Body of pancreas (tissue), 4 donors: ENCODE measurements around the gene ERC1. TPM values are rescaled to one million over a fixed set of nuclear protein-coding genes. Genes with fewer than 3 reads are reported as not detected.

Source experiments
- ATAC-seq: fragments of 150-250 bp; one replicate; pipeline ENCODE4 v1.9.1; 2016
- DNase-seq, 4 donors: peaks; one replicate each; pipeline ENCODE4 v3.0.0-alpha.2; 2019
- H3K27ac ChIP-seq, 4 donors: fragments of 200-600 bp; sonication (generic); 1 replicate in 3 of 4; 2 replicates in 1 of 4; pipeline versions ENCODE4 v1.5.1 to v1.6.1; 2016 to 2019; ENCODE audit warnings: mild to moderate bottlenecking in 1 of 4, mixed read lengths in 1 of 4, moderate library complexity in 1 of 4
- H3K27me3 ChIP-seq, 2 donors: fragments of 200-600 bp; sonication (generic); one replicate each; pipeline ENCODE4 v1.6.0; 2016; ENCODE audit warnings: mild to moderate bottlenecking in 1 of 2
- H3K36me3 ChIP-seq, 2 donors: fragments of 200-600 bp; sonication (generic); replicated peaks in 1 of 2; 2 replicates each; pipeline ENCODE4 v1.5.1; 2016; ENCODE audit warnings: low read depth in 2 of 2; ENCODE audit not compliant: insufficient read depth in 1 of 2
- H3K4me1 ChIP-seq: fragments of 200-600 bp; sonication (generic); one replicate; pipeline ENCODE4 v1.6.0; 2016
- H3K4me3 ChIP-seq, 2 donors: fragments of 200-600 bp; sonication (generic); 1 replicate in 1 of 2; 2 replicates in 1 of 2; pipeline ENCODE4 v1.5.1; 2016 to 2019
- H3K9me3 ChIP-seq, 3 donors: fragments of 200-600 bp; sonication (generic); 1 replicate in 2 of 3; 2 replicates in 1 of 3; pipeline ENCODE4 v1.5.1; 2016
- POLR2A ChIP-seq, 3 donors: fragments of 450-650 bp; IDR thresholded peaks; one replicate each; pipeline ENCODE4 v1.6.1; 2016; ENCODE audit warnings: antibody characterized with exemption in 3 of 3, mild to moderate bottlenecking in 2 of 3
- WGBS, 2 donors: methylation state at CpG; one replicate each; pipeline ENCODE4 v1.1.5; 2017; 5-methylcytosine and 5-hydroxymethylcytosine counted together
- intact Hi-C: fragments of 100-400 bp; cut with DNase I; formaldehyde crosslinking; loops from one replicate; pipeline ENCODE4 v1.15.1; 2023
- total RNA-seq, 2 donors: library from RNA; depleted of rRNA; stranded (reverse); fragments of >200 nt; gene quantifications; one replicate each; pipeline ENCODE4 v1.1.0, GENCODE V29; 2016
- TF ChIP-seq, protein P1 (sequence below), 7 experiments: fragments of 450-650 bp in 4 of 7; fragments of 200-600 bp in 3 of 7; sonication (generic) in 3 of 7; IDR thresholded peaks; one replicate each; pipeline ENCODE4 v1.5.1; 2016 to 2019; ENCODE audit warnings: antibody characterized with exemption in 7 of 7

Gene ERC1
- total RNA-seq, 2 donors from 2014 or later = 20.8 to 29.0 TPM

DNA sequence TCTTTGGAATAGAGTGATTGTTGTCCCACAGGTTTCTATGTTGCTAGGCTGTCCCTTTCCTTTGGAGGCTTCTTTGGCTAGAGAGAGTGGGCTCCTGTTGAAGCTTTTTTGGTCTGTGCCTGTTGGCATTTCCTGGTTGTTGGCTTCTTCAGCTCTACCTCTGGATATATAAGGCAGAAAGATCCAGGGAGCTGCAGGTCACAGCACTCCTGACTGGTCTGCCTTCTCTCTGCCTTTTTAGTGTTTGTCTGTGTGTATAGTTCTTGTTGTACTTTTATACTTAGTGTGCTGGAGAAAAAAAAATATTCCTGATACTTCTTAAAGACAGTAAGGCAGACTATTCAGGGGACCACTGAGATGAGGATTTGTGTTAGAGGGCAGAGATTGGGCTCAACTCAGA is 400.7 kb downstream of the ERC1 start:
- no peaks in the 10 kb centered on the region for H3K36me3 ChIP-seq
- TF ChIP-seq, protein P1, sequence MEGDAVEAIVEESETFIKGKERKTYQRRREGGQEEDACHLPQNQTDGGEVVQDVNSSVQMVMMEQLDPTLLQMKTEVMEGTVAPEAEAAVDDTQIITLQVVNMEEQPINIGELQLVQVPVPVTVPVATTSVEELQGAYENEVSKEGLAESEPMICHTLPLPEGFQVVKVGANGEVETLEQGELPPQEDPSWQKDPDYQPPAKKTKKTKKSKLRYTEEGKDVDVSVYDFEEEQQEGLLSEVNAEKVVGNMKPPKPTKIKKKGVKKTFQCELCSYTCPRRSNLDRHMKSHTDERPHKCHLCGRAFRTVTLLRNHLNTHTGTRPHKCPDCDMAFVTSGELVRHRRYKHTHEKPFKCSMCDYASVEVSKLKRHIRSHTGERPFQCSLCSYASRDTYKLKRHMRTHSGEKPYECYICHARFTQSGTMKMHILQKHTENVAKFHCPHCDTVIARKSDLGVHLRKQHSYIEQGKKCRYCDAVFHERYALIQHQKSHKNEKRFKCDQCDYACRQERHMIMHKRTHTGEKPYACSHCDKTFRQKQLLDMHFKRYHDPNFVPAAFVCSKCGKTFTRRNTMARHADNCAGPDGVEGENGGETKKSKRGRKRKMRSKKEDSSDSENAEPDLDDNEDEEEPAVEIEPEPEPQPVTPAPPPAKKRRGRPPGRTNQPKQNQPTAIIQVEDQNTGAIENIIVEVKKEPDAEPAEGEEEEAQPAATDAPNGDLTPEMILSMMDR (IDR thresholded peaks at IDR 0.05) = no peak
- TF ChIP-seq POLR2A (IDR thresholded peaks at IDR 0.05) = no peak
- H3K4me3 ChIP-seq = no peak overlapping the region
- DNase-seq (no peak), ATAC-seq (no peak)
- H3K9me3 ChIP-seq = peaks cover 0 to 7% (median 0%) of the 10 kb centered on the region in 3 donors
- intact Hi-C loops = no loop called here
- no peak overlapping the region for H3K27ac ChIP-seq
- no peaks in the 10 kb centered on the region for H3K4me1 ChIP-seq
- no peaks in the 10 kb centered on the region for H3K27me3 ChIP-seq

DNA sequence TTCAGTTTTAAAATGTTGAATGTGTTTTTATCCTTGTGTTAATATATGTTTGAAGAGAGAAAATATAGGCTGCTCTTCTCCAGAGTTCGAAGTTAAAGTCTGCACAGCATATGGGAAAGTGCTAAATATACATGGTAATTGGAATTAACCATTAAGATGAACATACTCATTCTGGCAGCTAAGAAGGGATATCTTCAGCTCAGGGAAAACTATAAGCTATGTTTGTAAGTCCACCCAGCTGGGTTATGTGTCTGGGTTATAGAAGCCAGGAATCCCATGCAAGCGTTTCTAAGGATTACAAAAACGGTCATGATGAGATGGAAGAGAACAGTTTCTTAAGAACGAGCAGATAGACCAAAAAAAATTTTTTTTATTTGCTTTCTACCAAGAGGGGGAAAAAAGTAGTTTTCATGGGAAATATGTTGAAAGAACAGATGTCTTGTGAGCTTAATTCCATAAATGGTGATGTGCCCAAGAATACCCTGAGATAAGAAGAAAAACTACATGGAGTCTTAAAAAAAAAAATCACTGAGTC is 404.5 kb downstream of the ERC1 start:
- intact Hi-C loops = no loop called here
- Histone ChIP-seq H3K36me3 (no peaks in the 10 kb centered on the region), H3K4me1 (no peaks in the 10 kb centered on the region), H3K27me3 (no peaks in the 10 kb centered on the region), H3K27ac (no peak overlapping the region), H3K9me3 (peaks cover 0 to 7% (median 0%) of the 10 kb centered on the region in 3 donors), H3K4me3 (no peak overlapping the region)
- DNase-seq (no peak), ATAC-seq (no peak)
- WGBS, 2 donors = 83 to 88% methylated on average over 4 of the region's 4 CpGs
- TF ChIP-seq, protein P1 (IDR thresholded peaks at IDR 0.05) = no peak
- no peak for TF ChIP-seq POLR2A (IDR thresholded peaks at IDR 0.05)

DNA sequence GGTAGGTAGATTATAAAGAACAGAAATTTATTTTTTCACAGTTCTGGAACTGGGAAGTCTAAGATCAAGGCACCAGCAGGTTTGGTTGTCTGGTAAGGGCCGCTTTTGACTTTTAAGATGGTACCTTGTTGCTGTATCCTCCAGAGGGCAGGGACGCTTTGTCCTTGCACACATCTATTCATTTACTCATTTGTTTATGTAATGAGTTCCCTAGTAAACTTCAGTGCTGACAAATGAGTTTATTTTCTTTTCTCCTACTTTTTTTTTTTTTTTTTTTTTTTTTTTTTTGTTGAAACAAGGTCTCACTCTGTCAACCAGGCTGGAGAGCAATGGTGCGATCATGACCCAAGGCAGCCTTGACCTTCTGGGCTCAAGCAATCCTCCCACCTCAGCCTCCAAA is 407.6 kb downstream of the ERC1 start:
- ATAC-seq = no peak
- TF ChIP-seq, protein P1 (IDR thresholded peaks at IDR 0.05) = no peak
- no peak for TF ChIP-seq POLR2A (IDR thresholded peaks at IDR 0.05)

DNA sequence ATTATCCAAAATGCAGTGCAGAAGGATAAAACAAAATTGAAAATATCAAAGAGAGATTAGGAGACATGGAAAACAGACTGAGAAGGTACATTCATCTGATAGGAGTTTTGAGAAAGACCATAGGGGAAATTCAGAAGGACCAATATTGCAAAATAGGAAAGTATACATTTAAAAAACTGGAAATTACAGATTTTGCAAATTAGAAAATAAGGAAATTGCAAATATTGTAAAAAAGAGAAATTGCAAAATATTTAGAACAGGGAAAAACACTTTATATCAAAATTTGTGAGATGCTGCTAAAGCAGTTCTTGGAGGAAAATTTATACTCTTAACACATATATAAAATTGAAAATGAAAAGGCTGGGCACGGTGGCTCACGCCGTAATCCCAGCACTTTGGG is 410.9 kb downstream of the ERC1 start:
- intact Hi-C loops = no loop called here
- 90 to 97% methylated on average over 3 of the region's 3 CpGs for WGBS, 2 donors
- no peaks in the 10 kb centered on the region for H3K9me3 ChIP-seq
- no peaks in the 10 kb centered on the region for H3K36me3 ChIP-seq
- H3K4me3 ChIP-seq = no peak overlapping the region
- no peaks in the 10 kb centered on the region for H3K4me1 ChIP-seq
- no peak for TF ChIP-seq POLR2A (IDR thresholded peaks at IDR 0.05)
- TF ChIP-seq, protein P1 (IDR thresholded peaks at IDR 0.05) = no peak
- ATAC-seq (no peak), DNase-seq (no peak)
- H3K27me3 ChIP-seq = no peaks in the 10 kb centered on the region
- H3K27ac ChIP-seq = no peak overlapping the region

More for the DNA sequence above, 407.6 kb downstream of the ERC1 start:
- 94 to 95% methylated on average over 3 of the region's 3 CpGs for WGBS, 2 donors
- Histone ChIP-seq H3K4me1 (no peaks in the 10 kb centered on the region), H3K9me3 (no peaks in the 10 kb centered on the region), H3K4me3 (no peak overlapping the region), H3K36me3 (no peaks in the 10 kb centered on the region), H3K27ac (no peak overlapping the region), H3K27me3 (no peaks in the 10 kb centered on the region)
- no peak for DNase-seq
- intact Hi-C loops = no loop called here

DNA sequence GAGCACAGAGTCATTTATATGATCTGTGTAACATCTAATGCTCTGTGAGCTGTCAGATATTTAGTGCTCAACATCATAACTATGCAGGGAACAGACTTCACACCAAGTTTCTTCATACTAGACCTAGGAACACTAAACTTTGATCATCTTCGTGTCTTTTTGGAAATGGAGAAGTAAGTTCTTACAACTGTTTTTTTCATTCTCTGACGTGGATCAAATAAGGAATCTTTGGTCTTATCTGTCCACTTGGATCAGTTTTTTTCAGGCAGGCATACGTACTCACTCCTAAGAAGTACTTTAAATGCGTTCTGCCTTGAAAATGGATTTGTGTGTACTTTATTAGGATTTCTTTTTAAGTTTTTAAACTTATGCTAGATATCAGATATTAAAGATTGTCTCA is 412.4 kb downstream of the ERC1 start:
- no peaks in the 10 kb centered on the region for H3K9me3 ChIP-seq
- intact Hi-C loops = no loop called here
- H3K27ac ChIP-seq = no peak overlapping the region
- no peak overlapping the region for H3K4me3 ChIP-seq
- no peak for TF ChIP-seq POLR2A (IDR thresholded peaks at IDR 0.05)
- TF ChIP-seq, protein P1 (IDR thresholded peaks at IDR 0.05) = no peak
- DNase-seq = no peak
- H3K4me1 ChIP-seq = no peaks in the 10 kb centered on the region
- no peaks in the 10 kb centered on the region for H3K27me3 ChIP-seq
- ATAC-seq = no peak
- 88% methylated on average over 4 of the region's 4 CpGs for WGBS, 2 donors
- H3K36me3 ChIP-seq = no peaks in the 10 kb centered on the region
